Measurements from ENCODE around the gene MORC1.

Gene MORC1

DNA sequence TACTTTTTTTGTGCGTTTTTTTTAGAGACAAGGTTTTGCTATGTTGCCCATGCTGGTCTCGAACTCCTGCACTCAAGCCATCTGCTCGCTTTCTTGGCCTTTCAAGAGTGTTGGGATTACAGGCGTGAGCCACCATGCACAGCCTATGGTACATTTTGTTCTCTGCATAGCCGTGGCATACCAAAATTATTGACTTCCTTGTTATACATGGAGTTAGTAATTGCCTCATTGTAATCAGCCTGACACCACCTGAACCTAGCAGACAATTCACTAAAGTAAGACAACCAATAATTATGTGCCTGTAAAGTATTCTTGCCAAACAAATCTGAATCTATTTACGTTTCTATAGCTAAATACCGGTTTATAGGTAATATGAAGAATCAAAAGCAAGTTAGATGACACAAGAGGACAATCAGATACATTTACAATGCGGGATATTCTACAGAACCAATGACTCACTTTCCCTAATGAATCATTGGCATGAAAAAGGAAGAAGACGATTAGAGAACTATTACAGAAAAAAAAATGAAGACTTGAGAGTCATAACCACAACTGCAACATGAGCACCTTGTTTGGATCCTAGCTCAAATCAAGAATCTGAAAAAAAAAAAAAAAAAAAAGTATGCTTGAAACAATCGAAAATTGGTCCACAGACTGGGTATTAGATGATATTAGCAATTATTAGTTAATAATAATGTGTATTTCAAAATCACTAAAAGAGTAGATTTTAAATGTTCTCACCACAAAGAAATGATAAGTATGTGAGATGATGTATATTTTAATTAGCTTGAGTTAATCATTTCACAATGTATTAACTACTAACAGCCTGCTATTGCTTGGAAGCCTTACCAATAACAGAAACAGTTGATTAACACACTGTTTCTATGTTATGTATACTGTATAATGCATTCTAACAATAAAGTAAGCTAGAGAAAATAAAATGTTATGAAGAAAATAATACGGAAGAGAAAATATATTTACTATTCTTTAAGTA is 171.3 kb downstream of the MORC1 start:
- DNase-seq (ENCODE audit: low read depth): no peak

DNA sequence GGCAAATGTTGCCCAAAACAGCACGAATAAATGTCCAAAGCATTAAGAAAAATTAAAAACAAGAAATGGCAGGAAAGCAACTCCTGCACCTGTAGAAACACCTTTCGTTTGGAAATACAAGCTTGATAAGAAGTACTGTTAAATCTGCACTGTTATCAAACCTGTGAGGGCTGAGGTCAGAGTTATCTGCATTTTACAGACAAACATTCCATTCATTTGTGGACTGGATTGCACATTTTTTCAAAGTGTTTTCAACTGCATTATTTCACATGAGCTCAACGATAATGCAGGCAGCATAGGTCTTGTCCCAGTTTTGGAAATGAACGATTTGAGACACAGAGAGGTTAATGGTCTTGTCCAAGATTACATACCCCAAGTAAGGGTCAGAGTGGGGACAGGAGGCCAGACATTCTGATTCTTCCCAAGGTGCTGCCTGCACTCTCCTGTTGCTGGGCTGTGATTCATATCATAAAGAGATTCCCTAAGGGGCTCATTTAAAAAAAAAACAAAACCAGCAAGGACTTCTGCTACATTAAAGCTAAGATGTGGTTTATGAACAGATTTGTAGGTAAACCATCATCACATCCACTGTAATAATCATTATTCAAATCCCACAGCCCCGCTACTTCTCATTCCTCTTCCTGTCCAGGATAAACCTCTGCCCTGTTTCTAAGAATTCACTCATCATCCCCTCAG is 177.2 kb downstream of the MORC1 start:
- DNase-seq (ENCODE audit: low read depth): no peak

DNA sequence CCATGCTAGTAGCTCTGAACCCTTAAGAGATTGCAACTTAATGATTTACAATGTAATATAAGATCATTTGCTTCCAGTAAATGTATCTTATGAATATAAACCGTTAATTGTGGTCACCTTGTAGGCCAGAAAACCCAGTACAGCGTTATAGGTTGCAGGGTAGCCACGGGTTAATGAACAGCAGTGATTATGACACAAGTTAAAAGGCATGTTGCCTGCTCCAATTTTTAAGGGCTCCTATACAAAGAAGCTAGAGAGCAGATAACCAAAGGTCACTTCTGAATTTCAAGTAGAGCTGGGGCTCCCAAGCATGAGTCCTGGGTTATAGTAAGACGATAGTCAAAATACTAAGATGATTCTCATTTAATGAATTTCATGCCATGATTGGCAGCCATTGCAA is 177.8 kb downstream of the MORC1 start:
- DNase-seq (ENCODE audit: low read depth): no peak

DNA sequence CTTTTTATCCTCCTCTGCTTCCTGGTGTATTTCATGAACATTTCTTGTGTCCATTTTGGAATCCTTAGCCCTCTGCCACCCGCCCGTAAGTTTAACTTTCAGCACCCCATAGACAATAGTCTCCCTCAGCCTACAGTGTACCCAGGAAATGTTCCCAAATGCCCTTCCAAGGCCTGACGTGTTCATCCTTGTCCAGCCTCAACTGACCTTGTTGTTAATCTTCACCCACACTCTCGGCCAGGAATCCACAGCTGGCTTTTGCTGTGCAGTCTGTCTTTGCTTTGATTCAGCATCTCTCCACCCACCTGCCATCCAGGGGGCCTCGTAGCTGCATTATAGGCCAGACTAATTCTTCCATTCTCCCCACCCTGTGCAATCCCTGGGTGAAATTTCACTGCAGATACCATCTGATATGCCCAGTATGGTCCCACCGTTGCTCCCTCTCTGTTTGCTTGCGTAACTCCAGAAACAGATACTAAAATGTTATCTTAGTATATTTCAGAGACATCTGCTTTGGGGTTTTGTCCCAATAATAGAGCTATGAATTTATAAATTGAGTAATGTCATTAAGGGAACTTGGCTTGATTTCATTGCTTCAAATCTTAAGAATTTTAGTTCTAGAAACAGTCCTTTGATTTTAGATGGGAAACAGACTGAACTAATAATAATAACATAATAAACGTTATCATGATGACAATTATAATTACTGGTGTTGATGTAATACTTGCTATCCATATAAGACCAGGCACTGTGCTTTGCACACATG is 180.8 kb downstream of the MORC1 start:
- no peak for DNase-seq (ENCODE audit: low read depth)

DNA sequence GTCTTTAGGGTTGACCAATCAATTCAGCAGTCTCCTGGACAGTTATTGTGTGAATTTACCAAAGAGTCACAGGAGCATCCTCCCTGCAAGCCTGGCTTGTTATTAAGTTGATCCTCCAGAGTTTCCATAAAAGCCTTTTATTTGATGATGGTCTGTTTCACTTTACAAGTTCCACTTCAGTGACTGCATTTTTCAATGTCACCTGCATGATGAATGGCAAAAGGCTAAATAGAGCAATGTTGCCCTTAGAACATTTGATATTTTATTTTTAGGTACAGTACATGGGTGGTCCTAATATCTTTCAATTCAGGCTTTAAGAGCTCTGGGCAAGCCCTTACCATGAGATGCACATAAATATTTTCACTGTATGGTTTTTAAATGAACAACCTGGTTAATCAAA is 186.9 kb downstream of the MORC1 start:
- no peak for DNase-seq (ENCODE audit: low read depth)

DNA sequence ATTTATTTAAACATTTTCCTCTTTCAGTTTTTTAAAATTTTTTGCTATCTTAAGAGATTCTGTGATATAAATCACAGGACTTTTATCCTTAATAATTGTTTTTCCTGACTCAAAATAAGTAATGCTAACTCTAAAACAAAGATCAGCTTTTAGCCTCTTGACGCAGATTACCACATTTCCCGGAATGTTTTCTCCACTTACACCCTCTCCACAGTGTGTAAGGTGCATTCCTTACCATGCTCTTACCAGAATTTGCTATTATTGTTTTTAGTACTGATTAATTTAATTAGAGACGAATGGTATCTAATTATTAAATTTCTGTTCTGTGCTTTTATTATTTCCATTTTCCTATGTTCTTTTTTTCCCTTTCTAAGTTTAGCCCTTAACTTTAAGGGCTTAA is 199.1 kb downstream of the MORC1 start:
- no peak for DNase-seq (ENCODE audit: low read depth)

DNA sequence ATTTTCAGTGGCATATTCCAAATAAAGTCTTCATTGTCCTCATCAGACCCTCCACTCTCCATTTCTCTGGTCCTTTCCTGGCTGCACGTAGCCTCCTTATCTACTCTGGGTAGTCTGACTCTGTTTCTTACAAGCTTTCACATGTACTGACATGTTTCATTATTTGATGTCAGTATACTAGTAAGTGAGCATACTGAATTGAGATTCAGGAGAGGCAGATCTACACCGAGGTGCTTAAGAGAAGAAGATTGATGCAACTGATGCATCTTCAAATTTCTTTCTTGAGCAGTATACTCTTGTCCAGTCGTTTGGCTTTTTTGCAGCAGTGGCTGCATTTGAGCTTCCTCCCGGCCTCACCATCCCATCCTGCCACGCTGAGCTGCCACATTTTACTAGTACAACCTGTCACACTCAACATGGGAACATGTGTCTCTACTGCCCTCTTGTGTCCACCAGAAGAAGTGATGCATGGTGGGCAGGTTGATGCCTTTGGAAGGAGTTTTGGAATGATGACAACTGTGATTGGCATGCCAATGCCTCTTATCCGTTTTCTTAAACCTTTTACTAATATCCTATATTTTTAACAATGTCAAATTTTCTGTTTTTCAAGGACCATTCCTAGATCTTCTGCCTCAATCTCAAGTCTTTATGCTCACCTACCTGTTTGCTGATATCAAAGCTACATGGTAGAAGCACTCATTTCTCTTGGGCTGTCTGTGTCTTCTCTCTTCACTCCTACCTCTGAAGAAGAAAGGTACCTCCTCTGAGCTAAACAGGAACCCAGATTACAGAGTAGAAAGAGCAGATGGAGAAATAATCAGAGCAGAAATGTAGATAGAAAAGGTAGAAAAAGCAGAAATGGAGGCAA is 202.9 kb downstream of the MORC1 start:
- DNase-seq (ENCODE audit: low read depth): peak; percentile 28

DNA sequence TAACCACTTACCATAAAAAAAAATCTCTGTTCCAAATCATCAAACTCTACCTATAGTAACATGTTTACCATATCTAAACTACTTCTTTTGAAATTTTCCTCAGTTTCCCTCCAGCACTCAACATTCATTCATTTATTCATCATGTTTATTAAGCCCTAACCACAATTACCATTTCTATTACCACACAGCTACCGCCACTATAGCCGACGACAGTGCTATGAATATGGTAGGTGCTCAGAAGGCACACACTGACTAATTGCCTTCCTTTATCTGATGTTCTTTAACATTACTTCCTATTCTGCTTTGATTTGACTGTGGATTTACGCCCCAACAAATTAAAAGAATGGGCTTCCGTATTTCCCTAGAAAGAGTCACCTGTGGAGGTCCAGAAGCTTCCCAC is 208.1 kb downstream of the MORC1 start:
- DNase-seq (ENCODE audit: low read depth): no peak

Data from T-helper 22 cell (primary cell).